CD14-positive monocyte (primary cell): ENCODE measurements around the gene DIPK1C. TPM values are rescaled to one million over a fixed set of nuclear protein-coding genes. Genes with fewer than 3 reads are reported as not detected.

Experiments used
- DNase-seq, 3 donors: peaks; one replicate each; pipeline ENCODE4 v3.0.0-alpha.2; 2011 to 2022
- H2AFZ ChIP-seq: 2 replicates; pipeline ENCODE4 v1.6.0; 2012; ENCODE audit warnings: mild to moderate bottlenecking, low read depth, low read length, inconsistent platforms; ENCODE audit not compliant: insufficient read depth, poor library complexity, severe bottlenecking
- H3K27ac ChIP-seq, 2 donors: 1 replicate in 1 of 2; 2 replicates in 1 of 2; pipeline ENCODE4 v1.5.1; 2012 to 2013; ENCODE audit warnings: low read length in 2 of 2, control low read depth in 1 of 2, inconsistent platforms in 1 of 2, low read depth in 1 of 2, mild to moderate bottlenecking in 1 of 2
- H3K27me3 ChIP-seq, 2 donors: one replicate each; pipeline versions ENCODE4 v1.6.0 to v1.6.1; 2011 to 2013; ENCODE audit warnings: low read length in 2 of 2; ENCODE audit not compliant: control insufficient read depth in 2 of 2, insufficient read depth in 2 of 2
- H3K36me3 ChIP-seq, 2 donors: replicated peaks in 1 of 2; 1 replicate in 1 of 2; 2 replicates in 1 of 2; pipeline versions ENCODE4 v1.5.1 to v1.6.1; 2012 to 2013; ENCODE audit warnings: low read length in 2 of 2, control low read depth in 1 of 2, inconsistent platforms in 1 of 2, mild to moderate bottlenecking in 1 of 2; ENCODE audit not compliant: insufficient read depth in 2 of 2, control insufficient read depth in 1 of 2
- H3K4me1 ChIP-seq, 2 donors: 1 replicate in 1 of 2; 2 replicates in 1 of 2; pipeline versions ENCODE4 v1.5.1 to v1.6.1; 2012 to 2013; ENCODE audit warnings: low read length in 2 of 2, control low read depth in 1 of 2, inconsistent platforms in 1 of 2, mild to moderate bottlenecking in 1 of 2, moderate library complexity in 1 of 2; ENCODE audit not compliant: insufficient read depth in 2 of 2, control insufficient read depth in 1 of 2
- H3K4me2 ChIP-seq: replicated peaks from 2 replicates; pipeline ENCODE3; 2012; ENCODE audit warnings: low read length, moderate library complexity, mild to moderate bottlenecking; ENCODE audit not compliant: poor library complexity, severe bottlenecking; ENCODE audit errors: extremely low read depth
- H3K4me3 ChIP-seq, 3 experiments: fragments of 200-600 bp in 1 of 3; sonication (generic) in 1 of 3; replicated peaks in 1 of 3; 1 replicate in 2 of 3; 2 replicates in 1 of 3; pipeline ENCODE4 v1.5.1; 2011 to 2013; ENCODE audit warnings: low read length in 3 of 3, mild to moderate bottlenecking in 3 of 3, control low read depth in 2 of 3, low read depth in 2 of 3, inconsistent platforms in 1 of 3, moderate library complexity in 1 of 3
- H3K79me2 ChIP-seq: 2 replicates; pipeline ENCODE4 v1.6.0; 2012; ENCODE audit warnings: mild to moderate bottlenecking, control low read depth, inconsistent platforms, low read length, moderate library complexity; ENCODE audit not compliant: insufficient read depth
- H3K9ac ChIP-seq: 2 replicates; pipeline ENCODE4 v1.6.0; 2017; ENCODE audit warnings: low read length, mild to moderate bottlenecking; ENCODE audit not compliant: insufficient read depth, poor library complexity, severe bottlenecking
- H3K9me3 ChIP-seq, 2 donors: replicated peaks in 1 of 2; 1 replicate in 1 of 2; 2 replicates in 1 of 2; pipeline versions ENCODE4 v1.5.1 to v1.6.1; 2012 to 2013; ENCODE audit warnings: low read length in 2 of 2, control low read depth in 1 of 2; ENCODE audit not compliant: control insufficient read depth in 1 of 2, insufficient read depth in 1 of 2
- H4K20me1 ChIP-seq: 2 replicates; pipeline ENCODE4 v1.6.0; 2012; ENCODE audit warnings: mild to moderate bottlenecking, low read length, control low read depth, moderate library complexity; ENCODE audit not compliant: insufficient read depth
- H3K27ac Mint-ChIP-seq, 7 donors: one replicate each; pipeline ENCODE4 v1.8.0; 2020; ENCODE audit warnings: mild to moderate bottlenecking in 7 of 7, mixed read lengths in 7 of 7, moderate library complexity in 6 of 7, inconsistent platforms in 2 of 7
- H3K27me3 Mint-ChIP-seq, 3 donors: one replicate each; pipeline ENCODE4 v1.8.0; 2021 to 2022; ENCODE audit warnings: low read depth in 3 of 3, mild to moderate bottlenecking in 3 of 3, mixed read lengths in 3 of 3, moderate library complexity in 3 of 3, inconsistent platforms in 1 of 3
- H3K36me3 Mint-ChIP-seq, 2 donors: one replicate each; pipeline ENCODE4 v1.8.0; 2020; ENCODE audit warnings: mixed read lengths in 2 of 2, inconsistent platforms in 1 of 2, mild to moderate bottlenecking in 1 of 2
- H3K4me1 Mint-ChIP-seq: one replicate; pipeline ENCODE4 v1.8.0; 2020; ENCODE audit warnings: mild to moderate bottlenecking, mixed read lengths
- H3K4me3 Mint-ChIP-seq, 2 donors: one replicate each; pipeline ENCODE4 v1.8.0; 2020; ENCODE audit warnings: mild to moderate bottlenecking in 2 of 2, mixed read lengths in 2 of 2, moderate library complexity in 1 of 2
- H3K9me3 Mint-ChIP-seq, 7 donors: one replicate each; pipeline ENCODE4 v1.8.0; 2020 to 2022; ENCODE audit warnings: mixed read lengths in 7 of 7, mild to moderate bottlenecking in 6 of 7, moderate library complexity in 6 of 7, inconsistent platforms in 2 of 7
- CTCF ChIP-seq: fragments of 200-600 bp; IDR thresholded peaks from one replicate; pipeline ENCODE4 v1.8.0; 2022; ENCODE audit warnings: antibody characterized with exemption, mild to moderate bottlenecking
- WGBS: methylation state at CpG from one replicate; pipeline ENCODE4 v1.1.5; 2013; ENCODE audit warnings: missing lambda C conversion rate; ENCODE audit not compliant: insufficient coverage; 5-methylcytosine and 5-hydroxymethylcytosine counted together
- intact Hi-C, 2 donors: fragments of 100-400 bp; cut with micrococcal nuclease; formaldehyde crosslinking; loops; one replicate each; pipeline versions ENCODE4 v1.15.0 to v1.15.1; 2023
- polyA plus RNA-seq, 3 donors: library from polyadenylated mRNA; depleted of rRNA in 1 of 3; unstranded in 2 of 3; stranded (reverse) in 1 of 3; fragments of 300-500 nt in 2 of 3; fragments of >200 nt in 1 of 3; fragmentation: Illumina TruSeq in 2 of 3; gene quantifications; 1 replicate in 2 of 3; 2 replicates in 1 of 3; pipeline ENCODE4 v1.2.3, GENCODE V29; 2012 to 2021

The DIPK1C gene
- polyA plus RNA-seq, 3 donors, result not detected

GRCh38 chr18:74422541-74422940 lies 34.6 kb downstream of the DIPK1C start:
- H3K4me3 ChIP-seq, result no peak overlapping the region
- H4K20me1 ChIP-seq, result no peaks in the 10 kb centered on the region
- H3K36me3 ChIP-seq, result no peaks in the 10 kb centered on the region
- no peaks in the 10 kb centered on the region for H3K4me1 ChIP-seq
- no peak overlapping the region for H2AFZ ChIP-seq
- TF ChIP-seq CTCF, result no peak
- H3K36me3 Mint-ChIP-seq, result no peaks in the 10 kb centered on the region
- H3K9ac ChIP-seq, result no peak overlapping the region
- H3K4me1 Mint-ChIP-seq, result no peaks in the 10 kb centered on the region
- no peak overlapping the region for H3K27ac Mint-ChIP-seq
- H3K79me2 ChIP-seq, result no peaks in the 10 kb centered on the region
- H3K27ac ChIP-seq, result no peak overlapping the region
- peaks cover 13 to 21% (median 17%) of the 10 kb centered on the region in 7 donors for H3K9me3 Mint-ChIP-seq
- intact Hi-C loops, result no loop called here
- peaks cover 4 to 6% (median 4%) of the 10 kb centered on the region in 3 donors for H3K27me3 Mint-ChIP-seq
- WGBS, result no CpG with 5 or more reads among the region's 3 CpGs
- no peaks in the 10 kb centered on the region for H3K27me3 ChIP-seq
- peaks cover 8 to 21% of the 10 kb centered on the region in 2 donors for H3K9me3 ChIP-seq
- no peak overlapping the region for H3K4me2 ChIP-seq
- no peak for DNase-seq
- H3K4me3 Mint-ChIP-seq, result no peak overlapping the region

DNA sequence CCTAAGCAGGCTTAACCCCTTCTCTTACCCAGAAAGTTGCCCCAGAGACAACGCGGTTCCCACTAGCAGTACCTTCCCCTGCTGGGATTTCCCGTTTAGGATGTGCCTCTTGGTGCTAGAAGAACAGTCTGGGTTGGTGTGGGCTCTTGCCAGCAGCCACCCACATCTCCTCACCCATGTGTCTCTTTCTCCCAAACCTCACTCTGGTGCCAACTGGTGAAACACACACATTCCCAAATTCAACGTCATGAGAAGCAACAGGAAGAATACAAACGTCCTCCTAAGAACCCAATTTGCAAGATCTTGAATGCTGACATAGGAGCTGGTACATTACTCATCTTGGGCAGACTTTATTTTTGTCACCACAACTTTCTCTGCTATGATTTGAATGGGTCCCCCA lies 36.2 kb downstream of the DIPK1C start:
- WGBS, result 88% methylated on average over 2 of the region's 5 CpGs
- H3K27ac Mint-ChIP-seq, result no peak overlapping the region
- Histone ChIP-seq H3K27ac (no peak overlapping the region), H3K9ac (no peak overlapping the region), H3K4me1 (no peaks in the 10 kb centered on the region), H3K36me3 (no peaks in the 10 kb centered on the region), H3K79me2 (no peaks in the 10 kb centered on the region), H3K9me3 (peaks cover 8 to 18% of the 10 kb centered on the region in 2 donors), H2AFZ (no peak overlapping the region), H3K4me3 (no peak overlapping the region), H3K27me3 (no peaks in the 10 kb centered on the region), H3K4me2 (no peak overlapping the region), H4K20me1 (no peaks in the 10 kb centered on the region)
- TF ChIP-seq CTCF, result no peak
- no peak for DNase-seq
- no peaks in the 10 kb centered on the region for H3K4me1 Mint-ChIP-seq
- peaks cover 4% of the 10 kb centered on the region in 3 donors for H3K27me3 Mint-ChIP-seq
- intact Hi-C loops, result no loop called here
- peaks cover 6 to 15% (median 9%) of the 10 kb centered on the region in 7 donors for H3K9me3 Mint-ChIP-seq
- H3K4me3 Mint-ChIP-seq, result no peak overlapping the region
- H3K36me3 Mint-ChIP-seq, result no peaks in the 10 kb centered on the region
